ENCODE results near the gene NCOA3. TPM values are rescaled to one million over a fixed set of nuclear protein-coding genes. Genes with fewer than 3 reads are reported as not detected.
"Not testable (repeated sequence)": the region's sequence is repeated elsewhere in the genome, so short reads cannot be mapped to it uniquely, and the experiment has no call there.

Gene NCOA3
- total RNA-seq, 1 experiment from 2014 or later: 68.6 TPM

DNA sequence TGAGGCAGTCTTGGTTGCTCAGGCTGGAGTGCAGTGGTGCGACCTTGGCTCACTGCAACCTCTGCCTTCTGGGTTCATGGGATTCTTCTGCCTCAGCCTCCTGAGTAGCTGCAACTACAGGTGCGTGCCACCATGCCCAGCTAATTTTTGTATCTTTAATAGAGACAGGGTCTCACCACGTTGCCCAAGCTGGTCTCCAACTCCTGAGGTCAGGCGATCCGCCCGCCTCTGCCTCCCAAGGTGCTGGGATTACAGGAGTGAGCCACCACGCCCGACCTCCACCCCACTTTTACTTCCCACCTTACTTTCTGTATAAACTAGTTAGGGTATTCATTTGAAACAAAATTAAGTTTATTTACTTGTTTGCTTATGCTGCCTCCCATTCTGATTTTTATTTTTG is 86.5 kb downstream of the NCOA3 start:
- Mint-ChIP-seq H3K4me3 (ENCODE audit: unreplicated experiment) (no peak overlapping the region), H3K36me3 (ENCODE audit: insufficient read depth, unreplicated experiment) (peaks cover 39% of the 10 kb centered on the region), H3K27ac (ENCODE audit: low read depth, unreplicated experiment) (no peak overlapping the region), H3K9me3 (ENCODE audit: unreplicated experiment) (no peaks in the 10 kb centered on the region), H3K27me3 (ENCODE audit: insufficient read depth, unreplicated experiment) (no peaks in the 10 kb centered on the region), H3K4me1 (ENCODE audit: insufficient read depth, unreplicated experiment) (peaks cover 11% of the 10 kb centered on the region)
- BruUV-seq (replicated peaks): no TSS peak
- ChIA-PET CTCF (interaction anchor here (0.6 to 1.1 kb wide), 2 partner anchors 29 to 58 kb away, joined by 3 read pairs; no protein-coding TSS in a partner anchor), POLR2A (interaction anchor here (1.0 to 1.3 kb wide), 3 partner anchors 10 to 85 kb away, joined by 3 to 4 read pairs (median 4); no protein-coding TSS in a partner anchor)
- intact Hi-C loops (cut with micrococcal nuclease): no loop called here
- DNase-seq (ENCODE audit: unreplicated experiment): no peak
- TF ChIP-seq, protein P1, sequence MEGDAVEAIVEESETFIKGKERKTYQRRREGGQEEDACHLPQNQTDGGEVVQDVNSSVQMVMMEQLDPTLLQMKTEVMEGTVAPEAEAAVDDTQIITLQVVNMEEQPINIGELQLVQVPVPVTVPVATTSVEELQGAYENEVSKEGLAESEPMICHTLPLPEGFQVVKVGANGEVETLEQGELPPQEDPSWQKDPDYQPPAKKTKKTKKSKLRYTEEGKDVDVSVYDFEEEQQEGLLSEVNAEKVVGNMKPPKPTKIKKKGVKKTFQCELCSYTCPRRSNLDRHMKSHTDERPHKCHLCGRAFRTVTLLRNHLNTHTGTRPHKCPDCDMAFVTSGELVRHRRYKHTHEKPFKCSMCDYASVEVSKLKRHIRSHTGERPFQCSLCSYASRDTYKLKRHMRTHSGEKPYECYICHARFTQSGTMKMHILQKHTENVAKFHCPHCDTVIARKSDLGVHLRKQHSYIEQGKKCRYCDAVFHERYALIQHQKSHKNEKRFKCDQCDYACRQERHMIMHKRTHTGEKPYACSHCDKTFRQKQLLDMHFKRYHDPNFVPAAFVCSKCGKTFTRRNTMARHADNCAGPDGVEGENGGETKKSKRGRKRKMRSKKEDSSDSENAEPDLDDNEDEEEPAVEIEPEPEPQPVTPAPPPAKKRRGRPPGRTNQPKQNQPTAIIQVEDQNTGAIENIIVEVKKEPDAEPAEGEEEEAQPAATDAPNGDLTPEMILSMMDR (IDR thresholded peaks at IDR 0.05; ENCODE audit: unreplicated experiment): no peak

DNA sequence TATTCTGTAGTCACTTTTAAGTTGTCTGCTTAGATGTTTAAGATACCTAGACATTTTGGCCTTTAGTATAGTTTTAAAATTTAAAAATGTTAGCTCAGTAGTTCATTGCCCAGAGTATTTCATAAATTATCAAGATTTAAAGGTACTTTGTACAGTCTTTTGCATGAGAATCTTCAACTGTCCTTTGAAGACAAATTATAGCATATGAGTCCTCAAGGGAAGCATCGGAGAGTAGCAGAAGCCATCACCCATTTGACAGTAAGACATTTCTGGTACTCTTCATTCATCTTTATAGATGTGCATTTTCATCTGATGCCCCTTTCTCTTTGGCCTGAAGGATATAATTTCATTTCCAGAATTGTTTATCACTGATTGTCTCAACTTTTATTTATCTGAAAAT is 89.5 kb downstream of the NCOA3 start:
- Mint-ChIP-seq H3K36me3 (ENCODE audit: insufficient read depth, unreplicated experiment) (peaks cover 43% of the 10 kb centered on the region), H3K4me3 (ENCODE audit: unreplicated experiment) (no peak overlapping the region), H3K4me1 (ENCODE audit: insufficient read depth, unreplicated experiment) (peaks cover 11% of the 10 kb centered on the region), H3K27me3 (ENCODE audit: insufficient read depth, unreplicated experiment) (no peaks in the 10 kb centered on the region), H3K27ac (ENCODE audit: low read depth, unreplicated experiment) (no peak overlapping the region), H3K9me3 (ENCODE audit: unreplicated experiment) (no peaks in the 10 kb centered on the region)
- DNase-seq (ENCODE audit: unreplicated experiment): no peak
- no TSS peak for BruUV-seq (replicated peaks)
- intact Hi-C loops (cut with micrococcal nuclease): no loop called here
- ChIA-PET POLR2A (interaction anchor here (1.9 kb wide), 1 partner anchor 14 kb away, joined by 6 read pairs; no protein-coding TSS in a partner anchor), CTCF (interaction anchor here (0.6 kb wide), 1 partner anchor 1459 kb away, joined by 3 read pairs; no protein-coding TSS in a partner anchor)
- TF ChIP-seq, protein P1 (IDR thresholded peaks at IDR 0.05; ENCODE audit: unreplicated experiment): no peak

DNA sequence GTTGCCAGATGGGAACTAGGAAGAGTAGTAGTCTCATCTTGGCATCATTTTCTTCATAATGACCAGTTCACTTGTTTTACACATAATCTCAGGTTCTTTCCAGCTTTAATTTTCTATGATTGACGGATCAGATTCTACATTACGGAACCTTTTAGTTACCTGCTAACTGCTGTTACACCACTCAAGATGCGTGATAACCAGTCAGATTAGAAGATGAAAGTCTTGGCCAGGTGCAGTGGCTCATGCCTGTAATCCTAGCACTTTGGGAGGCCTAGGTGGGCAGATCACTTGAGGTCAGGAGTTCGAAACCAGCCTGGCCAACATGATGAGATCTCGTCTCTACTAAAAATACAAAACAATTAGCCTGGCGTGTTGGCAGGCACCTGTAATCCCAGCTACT is 92.5 kb downstream of the NCOA3 start:
- BruUV-seq (replicated peaks): no TSS peak
- Mint-ChIP-seq H3K27ac (ENCODE audit: low read depth, unreplicated experiment) (no peak overlapping the region), H3K27me3 (ENCODE audit: insufficient read depth, unreplicated experiment) (no peaks in the 10 kb centered on the region), H3K4me1 (ENCODE audit: insufficient read depth, unreplicated experiment) (peaks cover 3% of the 10 kb centered on the region), H3K36me3 (ENCODE audit: insufficient read depth, unreplicated experiment) (peaks cover 22% of the 10 kb centered on the region), H3K9me3 (ENCODE audit: unreplicated experiment) (no peaks in the 10 kb centered on the region), H3K4me3 (ENCODE audit: unreplicated experiment) (no peak overlapping the region)
- intact Hi-C loops (cut with micrococcal nuclease): no loop called here
- no peak for DNase-seq (ENCODE audit: unreplicated experiment)
- TF ChIP-seq, protein P1 (IDR thresholded peaks at IDR 0.05; ENCODE audit: unreplicated experiment): no peak
- CTCF ChIA-PET: no interaction called here
- POLR2A ChIA-PET: interaction anchor here (0.5 to 1.0 kb wide), 3 partner anchors 15 to 1059 kb away, joined by 3 read pairs; no protein-coding TSS in a partner anchor

DNA sequence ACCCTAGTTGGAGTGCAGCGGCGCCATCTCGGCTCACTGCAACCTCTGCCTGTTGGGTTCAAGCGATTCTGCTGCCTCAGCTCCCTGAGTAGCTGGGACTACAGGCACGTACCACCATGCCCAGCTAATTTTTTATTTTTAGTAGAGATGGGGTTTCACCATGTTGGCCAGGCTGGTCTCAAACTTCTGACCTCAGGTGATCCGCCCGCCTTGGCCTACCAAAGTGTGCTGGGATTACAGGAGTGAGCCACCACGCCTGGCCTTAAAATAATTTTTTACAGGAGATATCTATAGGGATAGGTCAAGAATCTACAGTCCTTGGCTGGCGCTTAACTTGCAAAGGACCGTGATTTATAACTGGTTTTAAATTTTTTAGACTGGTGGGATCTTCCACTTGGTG is 93.5 kb downstream of the NCOA3 start:
- H3K27ac Mint-ChIP-seq (ENCODE audit: low read depth, unreplicated experiment); intact Hi-C loops (cut with micrococcal nuclease); H3K27me3 Mint-ChIP-seq (ENCODE audit: insufficient read depth, unreplicated experiment); H3K4me3 Mint-ChIP-seq (ENCODE audit: unreplicated experiment); H3K9me3 Mint-ChIP-seq (ENCODE audit: unreplicated experiment); DNase-seq (ENCODE audit: unreplicated experiment); BruUV-seq (replicated peaks): not testable (repeated sequence)
- H3K36me3 Mint-ChIP-seq (ENCODE audit: insufficient read depth, unreplicated experiment): peaks cover 17% of the 10 kb centered on the region
- ChIA-PET CTCF (interaction anchor here (0.6 to 1.1 kb wide), 2 partner anchors 15 to 306 kb away, joined by 4 to 6 read pairs; no protein-coding TSS in a partner anchor), POLR2A (interaction anchor here (0.7 to 1.8 kb wide), 4 partner anchors 10 to 24 kb away, joined by 3 to 6 read pairs (median 4); no protein-coding TSS in a partner anchor)
- H3K4me1 Mint-ChIP-seq (ENCODE audit: insufficient read depth, unreplicated experiment): peaks cover 11% of the 10 kb centered on the region

Data from MCF 10A (cell line).